Ishikawa (cell line): ENCODE measurements around the gene KLHDC10.

ENCODE experiments used
- CREB1 ChIP-seq: IDR thresholded peaks from 2 replicates; pipeline ENCODE4 v1.6.1; 2012; ENCODE audit warnings: low read depth
- MAX ChIP-seq: IDR thresholded peaks from 2 replicates; pipeline ENCODE4 v1.6.1; 2012
- RAD21 ChIP-seq: IDR thresholded peaks from 2 replicates; pipeline ENCODE4 v1.6.1; 2012; ENCODE audit warnings: low read depth
- REST ChIP-seq: IDR thresholded peaks from 2 replicates; pipeline ENCODE4 v1.6.1; 2012; ENCODE audit warnings: low read depth, mild to moderate bottlenecking
- TCF12 ChIP-seq: IDR thresholded peaks from 2 replicates; pipeline ENCODE4 v1.6.1; 2012; ENCODE audit warnings: low read depth

GRCh38 chr7:130127404-130127803 lies 57.1 kb downstream of the KLHDC10 start:
- TF ChIP-seq TCF12 (no peak), REST (no peak), RAD21 (no peak), CREB1 (no peak), MAX (no peak)
